Measurements from ENCODE around the gene NKX2-4.

- TF ChIP-seq POLR2A (IDR thresholded peaks at IDR 0.05) (no peak), CTCF (IDR thresholded peaks at IDR 0.05) (no peak), POLR2AphosphoS5 (IDR thresholded peaks at IDR 0.05) (no peak), EP300 (IDR thresholded peaks at IDR 0.05) (no peak)
Measured at GRCh38 chr20:21432911-21433310, 35.6 kb upstream of the NKX2-4 start.
